ENCODE results near the gene UVSSA.
"Not testable (repeated sequence)": the region's sequence is repeated elsewhere in the genome, so short reads cannot be mapped to it uniquely, and the experiment has no call there.

UVSSA gene

GRCh38 chr4:1411436-1412375 lies 64.7 kb downstream of the UVSSA start:
- no peak for DNase-seq (ENCODE audit: low read depth)
- no peak overlapping the region for H3K4me3 ChIP-seq (ENCODE audit: low read depth, low read length)

GRCh38 chr4:1412376-1413203 lies 65.6 kb downstream of the UVSSA start:
- H3K4me3 ChIP-seq (ENCODE audit: low read depth, low read length) = no peak overlapping the region
- no peak for DNase-seq (ENCODE audit: low read depth)

- DNase-seq (ENCODE audit: low read depth) = no peak
- no peak overlapping the region for H3K4me3 ChIP-seq (ENCODE audit: low read depth, low read length)
These were observed 66.2 kb downstream of the UVSSA start for GRCh38 chr4:1413204-1413663.

GRCh38 chr4:1413687-1414479 lies 66.9 kb downstream of the UVSSA start:
- no peak for DNase-seq (ENCODE audit: low read depth)
- no peak overlapping the region for H3K4me3 ChIP-seq (ENCODE audit: low read depth, low read length)

GRCh38 chr4:1414831-1415680 lies 68.0 kb downstream of the UVSSA start:
- no peak for DNase-seq (ENCODE audit: low read depth)
- no peak overlapping the region for H3K4me3 ChIP-seq (ENCODE audit: low read depth, low read length)

- no peak overlapping the region for H3K4me3 ChIP-seq (ENCODE audit: low read depth, low read length)
- no peak for DNase-seq (ENCODE audit: low read depth)
These were observed 68.6 kb downstream of the UVSSA start for GRCh38 chr4:1415681-1415981.

- no peak for DNase-seq (ENCODE audit: low read depth)
- H3K4me3 ChIP-seq (ENCODE audit: low read depth, low read length) = no peak overlapping the region
These were observed 69.3 kb downstream of the UVSSA start for GRCh38 chr4:1416051-1416947.

- no peak overlapping the region for H3K4me3 ChIP-seq (ENCODE audit: low read depth, low read length)
- no peak for DNase-seq (ENCODE audit: low read depth)
These were observed 69.9 kb downstream of the UVSSA start for GRCh38 chr4:1416948-1417260.

- no peak overlapping the region for H3K4me3 ChIP-seq (ENCODE audit: low read depth, low read length)
- no peak for DNase-seq (ENCODE audit: low read depth)
These were observed 70.7 kb downstream of the UVSSA start for GRCh38 chr4:1417522-1418390.

- H3K4me3 ChIP-seq (ENCODE audit: low read depth, low read length) = no peak overlapping the region
- no peak for DNase-seq (ENCODE audit: low read depth)
These were observed 71.7 kb downstream of the UVSSA start for GRCh38 chr4:1418494-1419285.

- no peak overlapping the region for H3K4me3 ChIP-seq (ENCODE audit: low read depth, low read length)
- no peak for DNase-seq (ENCODE audit: low read depth)
These were observed 72.7 kb downstream of the UVSSA start for GRCh38 chr4:1419708-1420107.

- H3K4me3 ChIP-seq (ENCODE audit: low read depth, low read length) = no peak overlapping the region
- DNase-seq (ENCODE audit: low read depth) = no peak
These were observed 74.6 kb downstream of the UVSSA start for GRCh38 chr4:1421657-1422056.

GRCh38 chr4:1427010-1427409 lies 80.0 kb downstream of the UVSSA start:
- no peak overlapping the region for H3K4me3 ChIP-seq (ENCODE audit: low read depth, low read length)
- no peak for DNase-seq (ENCODE audit: low read depth)

GRCh38 chr4:1443688-1444172 lies 96.7 kb downstream of the UVSSA start:
- not testable (repeated sequence) for H3K4me3 ChIP-seq (ENCODE audit: low read depth, low read length); DNase-seq (ENCODE audit: low read depth)

Data from skeletal muscle cell (primary cell).